HG03039 (cell line): ENCODE data around the gene UQCR11.
A peak's percentile ranks its signal among the peaks of the same experiment; 100 is the strongest.

Experiments
- ATAC-seq: cut with Tn5 transposase; IDR thresholded peaks from one replicate; pipeline ENCODE4 v1.9.1; 2021; ENCODE audit warnings: mild to moderate bottlenecking, moderate library complexity; ENCODE audit not compliant: unreplicated experiment

Gene UQCR11

GRCh38 chr19:1572795-1573194, 32.5 kb downstream of the UQCR11 start:
- no peak for ATAC-seq

- ATAC-seq: no peak
Observed at GRCh38 chr19:1571358-1571757, 33.9 kb downstream of the UQCR11 start.

GRCh38 chr19:1570836-1571235, 34.4 kb downstream of the UQCR11 start:
- ATAC-seq: no peak

GRCh38 chr19:1569997-1570396, 35.3 kb downstream of the UQCR11 start:
- ATAC-seq: no peak

DNA sequence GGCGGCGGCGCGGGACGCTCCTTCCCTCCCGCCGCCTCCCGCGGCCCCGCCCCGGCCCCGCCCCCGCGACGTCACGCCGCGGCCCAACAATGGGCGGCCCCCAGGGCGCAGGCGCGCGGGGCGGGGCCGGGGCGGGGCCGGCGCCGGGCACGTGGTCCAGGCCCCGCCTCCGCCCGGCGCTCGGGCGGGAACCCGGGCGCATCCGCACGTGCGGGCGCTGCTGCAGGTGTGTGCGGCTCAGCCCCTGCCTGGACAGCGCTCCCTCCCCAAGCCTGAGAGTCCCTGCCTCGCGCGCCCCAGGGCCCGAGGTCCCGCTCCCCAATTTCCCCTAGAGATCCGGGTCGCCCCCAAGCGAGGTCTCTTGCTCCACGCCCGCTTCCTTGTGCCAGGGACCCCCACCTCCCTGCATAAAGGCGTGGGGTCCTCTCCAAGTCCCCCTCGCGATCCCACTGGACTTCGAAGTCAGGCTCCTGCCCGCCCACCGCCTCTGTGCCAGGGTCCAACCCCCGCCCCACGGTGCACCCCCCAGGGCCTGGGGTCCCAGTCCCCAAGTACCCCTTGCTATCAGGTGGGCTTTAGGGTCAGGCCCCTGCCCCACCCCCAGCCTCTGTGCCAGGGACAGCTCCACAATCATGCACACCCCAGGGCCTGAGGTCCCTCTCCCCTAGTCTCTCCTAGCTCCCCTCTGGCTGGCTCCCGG, 36.8 kb downstream of the UQCR11 start, which contains the start of gene MEX3D:
TSS of gene MEX3D (minus strand) at position 6 of the 700 bp plus-strand sequence. CDS start 267 bp downstream, outside the sequence.
- ATAC-seq: peak; percentile 48

- peak; percentile 3 for ATAC-seq
Observed at GRCh38 chr19:1567848-1568227, 37.4 kb downstream of the UQCR11 start.

DNA sequence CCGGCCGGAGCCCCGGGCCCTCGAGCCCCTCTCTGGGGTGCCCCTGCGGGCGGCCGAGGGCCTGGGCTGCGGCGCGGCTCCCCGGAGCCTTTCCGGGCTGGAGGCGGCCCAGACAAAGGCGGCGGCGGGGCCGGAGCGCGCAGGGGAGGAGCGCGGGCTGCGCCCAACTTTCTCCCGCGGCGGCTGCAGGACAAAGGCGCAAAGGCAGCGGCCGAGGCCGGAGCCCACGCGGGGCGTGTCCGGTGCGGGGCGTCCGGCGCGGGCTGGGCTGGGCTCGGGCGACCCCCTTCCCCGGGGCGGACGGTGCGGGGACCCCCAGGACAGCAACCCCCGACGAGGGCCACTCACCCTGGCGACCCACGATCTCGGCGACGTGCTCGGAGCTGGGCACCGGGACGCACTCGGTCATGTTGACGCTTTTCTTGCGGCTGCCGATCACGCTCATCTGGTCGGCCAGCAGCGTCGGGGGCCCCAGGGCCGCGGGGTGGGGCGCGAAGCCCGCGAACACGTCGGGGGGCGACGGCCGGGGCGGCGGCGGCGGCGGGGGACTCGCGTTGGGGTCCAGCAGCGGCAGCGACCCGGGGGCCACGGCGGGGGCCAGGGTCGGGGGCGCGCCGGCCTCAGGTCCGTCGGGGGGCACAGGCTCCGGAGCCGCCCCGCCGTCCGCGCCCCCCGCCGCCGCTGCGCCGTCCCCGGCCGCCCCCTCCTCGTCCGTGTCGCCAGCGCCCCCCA, 38.0 kb downstream of the UQCR11 start:
- ATAC-seq: no peak

- no peak for ATAC-seq
Observed at GRCh38 chr19:1566392-1567115, 38.7 kb downstream of the UQCR11 start.

GRCh38 chr19:1563251-1563650, 42.0 kb downstream of the UQCR11 start:
- no peak for ATAC-seq

DNA sequence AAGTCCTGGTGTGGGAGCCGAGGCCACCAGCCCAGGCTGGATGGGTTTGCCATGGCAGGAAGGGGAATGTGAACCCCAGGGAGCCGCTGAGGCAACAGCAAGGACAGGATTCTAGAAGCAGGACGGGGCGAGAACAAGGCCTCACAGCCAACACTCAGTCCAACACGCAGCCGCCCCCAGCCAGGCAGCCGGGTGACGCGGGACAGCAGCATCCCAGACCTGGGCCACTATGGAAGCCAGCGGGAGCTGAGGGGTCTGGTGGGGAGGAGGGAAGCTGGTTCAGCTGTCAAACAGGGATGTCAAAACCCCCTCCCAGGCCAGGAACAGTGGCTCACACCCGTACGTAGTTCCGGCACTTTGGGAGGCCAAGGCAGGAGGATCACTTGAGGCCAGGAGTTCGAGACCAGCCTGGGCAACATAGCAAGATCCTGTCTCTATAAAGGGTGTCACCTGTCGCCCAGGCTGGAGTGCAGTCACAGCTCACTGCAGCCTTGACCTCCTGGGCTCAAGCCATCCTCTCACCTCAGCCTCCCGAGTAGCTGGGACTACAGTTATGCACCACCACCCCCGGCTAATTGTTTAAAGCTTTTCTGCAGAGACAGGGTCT, 43.9 kb downstream of the UQCR11 start:
- no peak for ATAC-seq

- no peak for ATAC-seq
Observed at GRCh38 chr19:1560286-1560882, 44.9 kb downstream of the UQCR11 start.

DNA sequence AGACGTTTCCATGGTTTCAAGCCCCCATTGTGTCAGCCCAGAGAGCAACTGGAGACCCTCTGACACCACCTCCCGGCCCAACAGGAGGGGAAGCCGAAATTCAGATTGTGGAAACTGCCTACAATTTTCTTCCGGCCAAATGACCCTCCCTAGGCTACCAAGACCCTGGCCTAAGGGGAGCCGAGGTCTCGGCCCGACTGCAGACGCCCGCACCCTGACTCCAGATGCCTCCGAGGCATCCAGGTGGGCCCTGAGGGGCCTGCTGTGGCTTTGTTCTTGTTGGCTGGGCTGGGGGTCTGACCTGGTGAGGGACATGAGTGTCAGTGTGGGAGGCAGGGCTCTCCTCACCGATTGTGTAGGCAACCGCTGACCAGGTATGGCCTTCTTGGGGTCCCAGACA, 46.7 kb downstream of the UQCR11 start:
- ATAC-seq: no peak

DNA sequence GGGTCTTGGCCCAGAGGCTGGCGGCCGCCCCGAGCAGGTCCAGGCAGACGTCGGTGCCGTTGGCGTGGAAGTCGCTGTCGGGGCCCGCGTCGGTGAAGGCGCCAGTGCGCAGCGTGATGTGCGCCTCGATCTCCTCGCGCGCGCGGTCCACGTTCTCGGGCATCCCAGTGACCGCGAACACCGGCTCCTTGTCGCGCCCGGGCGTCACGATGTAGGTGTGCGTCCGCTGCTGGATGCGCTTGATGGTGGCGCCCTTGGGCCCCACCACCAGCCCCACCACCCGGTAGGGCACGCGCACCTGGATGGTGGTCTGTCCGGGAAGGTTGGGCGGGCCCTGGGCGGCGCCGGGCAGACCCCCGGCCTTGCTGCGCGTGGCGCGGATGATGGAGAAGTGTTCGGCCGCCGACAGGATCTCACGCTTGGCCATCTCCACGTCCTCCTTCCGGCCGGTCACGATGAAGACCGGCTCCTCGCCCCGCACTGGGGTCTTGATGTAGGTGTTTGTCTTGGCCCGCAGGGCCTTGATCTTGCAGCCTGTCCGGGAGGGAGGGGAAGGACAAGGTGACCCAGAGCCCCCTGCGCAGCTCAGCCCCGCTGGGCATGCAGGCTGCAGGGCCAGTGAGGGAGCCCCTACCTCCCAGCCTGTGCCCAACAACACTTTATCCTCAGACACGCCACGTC, 48.7 kb downstream of the UQCR11 start:
- no peak for ATAC-seq

GRCh38 chr19:1555487-1556389, 49.5 kb downstream of the UQCR11 start:
- no peak for ATAC-seq

- ATAC-seq: no peak
Observed at GRCh38 chr19:1554968-1555367, 50.3 kb downstream of the UQCR11 start.

GRCh38 chr19:1553415-1553814, 51.8 kb downstream of the UQCR11 start:
- no peak for ATAC-seq

- ATAC-seq: no peak
Observed at GRCh38 chr19:1551068-1552040, 53.9 kb downstream of the UQCR11 start.

GRCh38 chr19:1549332-1549945, 55.8 kb downstream of the UQCR11 start:
- no peak for ATAC-seq
